K562 (cell line): ENCODE data around the gene DOCK4. TPM values are rescaled to one million over a fixed set of nuclear protein-coding genes. Genes with fewer than 3 reads are reported as not detected.

Experiments
- ATAC-seq: fragments of 200-7000 bp; cut with Tn5 transposase; 3 replicates; pipeline ENCODE4 v1.9.1; 2020; ENCODE audit warnings: moderate library complexity
- BruUV-seq: library from RNA; stranded (reverse); fragments of 400-500 nt; replicated peaks from 2 replicates; lab custom pipeline; 2021; lab: Mats Ljungman, UMichigan
- CTCF ChIA-PET: fragments of 300-600 bp; formaldehyde crosslinking; extraction: SDS; loops from one replicate; lab custom pipeline; 2021; ENCODE audit warnings: low intra/inter-chr PET ratio; lab: Yijun Ruan, JAX
- POLR2A ChIA-PET: fragments of 300-600, 350-650 bp; sonication (Branson Sonifier 250); formaldehyde crosslinking; extraction: SDS; loops from one replicate; lab custom pipeline; 2021; ENCODE audit warnings: antibody characterized with exemption, inconsistent platforms; lab: Yijun Ruan, JAX
- DNase-seq, 4 experiments: peaks; one replicate each; pipeline versions ENCODE4 v3.0.0 to v3.0.0-alpha.2; 2011 to 2018; ENCODE audit warnings: low spot score in 3 of 4, mixed read lengths in 3 of 4; ENCODE audit errors: extremely low read depth in 1 of 4
- FAIRE-seq: peaks from 2 replicates; lab custom pipeline; 2011; peaks lifted over from hg19 to GRCh38; lab: Jason Lieb, UNC
- H2AFZ ChIP-seq: 2 replicates; pipeline ENCODE4 v1.6.0; 2011; ENCODE audit warnings: low read depth, low read length, control low read depth, inconsistent platforms
- H3K27ac ChIP-seq: fragments of 200-600 bp; 3 replicates; pipeline ENCODE4 v1.8.0; 2011; ENCODE audit warnings: low read depth, mild to moderate bottlenecking, control low read depth, inconsistent platforms, low read length, moderate library complexity, mixed read lengths; ENCODE audit errors: extremely low read depth
- H3K27me3 ChIP-seq, 2 experiments: fragments of 300-600 bp in 1 of 2; 2 replicates in 1 of 2; 3 replicates in 1 of 2; pipeline versions ENCODE4 v1.6.0 to v1.8.0; 2011; ENCODE audit warnings: inconsistent platforms in 2 of 2, low read length in 2 of 2, mild to moderate bottlenecking in 1 of 2, mixed read lengths in 1 of 2, moderate library complexity in 1 of 2; ENCODE audit not compliant: control insufficient read depth in 2 of 2, insufficient read depth in 2 of 2
- H3K36me3 ChIP-seq: fragments of 300-600 bp; 3 replicates; pipeline ENCODE4 v1.8.0; 2011; ENCODE audit warnings: mild to moderate bottlenecking, low read length, inconsistent platforms; ENCODE audit not compliant: control insufficient read depth, insufficient read depth
- H3K4me1 ChIP-seq, 2 experiments: fragments of 200-600 bp in 1 of 2; replicated peaks in 1 of 2; 2 replicates in 1 of 2; 3 replicates in 1 of 2; pipeline versions ENCODE4 v1.5.1 to v1.8.0; 2011; ENCODE audit warnings: inconsistent platforms in 2 of 2, low read length in 2 of 2, mild to moderate bottlenecking in 1 of 2, mixed read lengths in 1 of 2, moderate library complexity in 1 of 2; ENCODE audit not compliant: control insufficient read depth in 2 of 2, insufficient read depth in 2 of 2
- H3K4me2 ChIP-seq: 2 replicates; pipeline ENCODE4 v1.6.1; 2011; ENCODE audit warnings: low read length, control low read depth, inconsistent platforms, mixed read lengths; ENCODE audit not compliant: insufficient read depth
- H3K4me3 ChIP-seq: fragments of 200-600 bp; sonication (generic), shearing (Covaris generic); 2 replicates; pipeline ENCODE4 v1.5.1; 2016; ENCODE audit warnings: control low read depth, inconsistent platforms
- H3K79me2 ChIP-seq: fragments of 200-600 bp; 3 replicates; pipeline ENCODE4 v1.8.0; 2011; ENCODE audit warnings: low read length, inconsistent platforms; ENCODE audit not compliant: control insufficient read depth, insufficient read depth
- H3K9ac ChIP-seq, 2 experiments: 2 replicates each; pipeline versions ENCODE4 v1.6.0 to v1.6.1; 2011; ENCODE audit warnings: low read depth in 2 of 2, low read length in 2 of 2, control low read depth in 1 of 2, inconsistent platforms in 1 of 2, mild to moderate bottlenecking in 1 of 2, mixed read lengths in 1 of 2; ENCODE audit not compliant: insufficient read depth in 1 of 2
- H3K9me1 ChIP-seq: one replicate; pipeline ENCODE4 v1.6.0; 2011; ENCODE audit warnings: inconsistent platforms, mild to moderate bottlenecking, low read length, moderate library complexity; ENCODE audit not compliant: control insufficient read depth, insufficient read depth
- H3K9me3 ChIP-seq: replicated peaks from 2 replicates; pipeline ENCODE4 v1.5.1; 2011; ENCODE audit warnings: low read depth, low read length, inconsistent platforms; ENCODE audit not compliant: control insufficient read depth, insufficient read depth
- H4K20me1 ChIP-seq: replicated peaks from 2 replicates; pipeline ENCODE4 v1.6.1; 2011; ENCODE audit warnings: low read length, inconsistent platforms, mixed read lengths; ENCODE audit not compliant: control insufficient read depth, insufficient read depth
- KDM1A ChIP-seq, 2 experiments: fragments of 450-650 bp; IDR thresholded peaks; 2 replicates each; pipeline ENCODE4 v1.6.1; 2016; ENCODE audit warnings: mild to moderate bottlenecking in 2 of 2
- RBM17 ChIP-seq: fragments of 200-400 bp; formaldehyde crosslinking; IDR thresholded peaks from 2 replicates; pipeline ENCODE4 v1.6.1; 2017; ENCODE audit warnings: low read depth, mild to moderate bottlenecking, low read length, borderline replicate concordance
- XRCC3 ChIP-seq: fragments of 450-650 bp; IDR thresholded peaks from 2 replicates; pipeline ENCODE4 v1.6.1; 2017; ENCODE audit warnings: mild to moderate bottlenecking, moderate library complexity
- ZNF217 ChIP-seq: sonication (generic); formaldehyde crosslinking; IDR thresholded peaks from 2 replicates; pipeline ENCODE4 v1.8.0; 2022; ENCODE audit warnings: mild to moderate bottlenecking, missing genetic modification reagents
- WGBS: fragments of 100-300 bp; shearing (Covaris generic); methylation state at CpG from one replicate; pipeline ENCODE4 v1.1.6; 2016; ENCODE audit warnings: low coverage, mixed read lengths; ENCODE audit not compliant: insufficient coverage; ENCODE audit errors: missing lambda C conversion rate; 5-methylcytosine and 5-hydroxymethylcytosine counted together
- in situ Hi-C: fragments of 300-500 bp; cut with MboI; formaldehyde crosslinking; loops from 4 replicates; pipeline ENCODE4 v1.15.0; 2018; ENCODE audit warnings: inconsistent platforms, mixed read lengths
- intact Hi-C: fragments of 100-400 bp; cut with micrococcal nuclease; formaldehyde crosslinking; loops from 2 replicates; pipeline ENCODE4 v1.14.2; 2022
- polyA plus RNA-seq, 8 experiments: library from polyadenylated mRNA; depleted of rRNA in 4 of 8; stranded (reverse) in 5 of 8; unstranded in 3 of 8; fragments of >200 nt; fragmentation: Nextera tagmentation in 2 of 8; fragmentation: Illumina TruSeq in 1 of 8; extraction: Ambion mirVana in 2 of 8; extraction: Trizol in 1 of 8; gene quantifications; 2 replicates each; pipeline versions ENCODE4 v1.2.1 to v1.2.3, GENCODE V29; 2011 to 2014; ENCODE audit warnings: inconsistent platforms in 1 of 8, missing spikeins in 1 of 8
- total RNA-seq, 7 experiments: library from RNA; depleted of rRNA in 6 of 7; stranded (reverse); fragments of >200 nt in 6 of 7; fragmentation: Illumina TruSeq in 2 of 7; extraction: Trizol in 2 of 7; gene quantifications; 2 replicates each; pipeline versions ENCODE4 v1.2.1 to v1.2.3, GENCODE V29; 2011 to 2021; ENCODE audit warnings: low replicate concordance in 1 of 7
- TF ChIP-seq, protein P1 (sequence below): fragments of 450-650 bp; formaldehyde crosslinking; IDR thresholded peaks from 2 replicates; pipeline ENCODE4 v1.4.0; 2020; ENCODE audit warnings: mild to moderate bottlenecking, mixed read lengths

The DOCK4 gene
- total and polyA plus RNA-seq, 9 of the 15 experiments (the other 6 are each of a cell fraction or from before 2014, with no cell fraction given): 0.42 to 5.7 (median 2.3) TPM

DNA sequence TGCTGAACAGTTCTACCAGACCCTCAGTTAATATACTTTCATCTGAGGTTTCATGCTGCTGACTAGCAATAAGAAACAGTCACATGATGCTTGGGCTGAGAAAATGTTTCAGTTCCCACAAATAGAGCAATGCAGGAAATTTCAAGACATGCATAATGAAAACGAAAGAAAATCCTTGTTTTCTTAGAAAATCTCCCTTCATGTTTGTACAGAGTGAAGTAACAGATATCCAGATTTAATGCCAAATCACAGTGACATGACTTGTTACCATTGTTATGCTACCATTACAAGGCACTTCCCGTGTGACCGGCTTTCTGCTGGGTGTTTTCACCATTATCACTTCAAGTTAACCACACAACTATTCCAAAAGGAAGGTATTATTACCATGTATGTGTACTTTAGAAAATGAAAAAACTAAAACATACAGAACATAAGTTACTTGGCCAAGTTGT is 121.7 kb downstream of the DOCK4 start:
- FAIRE-seq (no peak), ATAC-seq (no peak), DNase-seq (no peak)
- Histone ChIP-seq H3K9me3 (no peaks in the 10 kb centered on the region), H3K4me3 (no peak overlapping the region), H3K9me1 (no peaks in the 10 kb centered on the region), H3K36me3 (no peaks in the 10 kb centered on the region), H3K79me2 (no peaks in the 10 kb centered on the region), H3K27ac (no peak overlapping the region), H3K4me1 (no peaks in the 10 kb centered on the region), H3K27me3 (peaks cover 0 to 9% of the 10 kb centered on the region in 2 experiments; a peak in 2 of 5 replicates), H3K9ac (no peak overlapping the region), H3K4me2 (no peak overlapping the region), H2AFZ (no peak overlapping the region), H4K20me1 (no peaks in the 10 kb centered on the region)
- ChIA-PET CTCF (no interaction called here), POLR2A (no interaction called here)
- TF ChIP-seq, protein P1, sequence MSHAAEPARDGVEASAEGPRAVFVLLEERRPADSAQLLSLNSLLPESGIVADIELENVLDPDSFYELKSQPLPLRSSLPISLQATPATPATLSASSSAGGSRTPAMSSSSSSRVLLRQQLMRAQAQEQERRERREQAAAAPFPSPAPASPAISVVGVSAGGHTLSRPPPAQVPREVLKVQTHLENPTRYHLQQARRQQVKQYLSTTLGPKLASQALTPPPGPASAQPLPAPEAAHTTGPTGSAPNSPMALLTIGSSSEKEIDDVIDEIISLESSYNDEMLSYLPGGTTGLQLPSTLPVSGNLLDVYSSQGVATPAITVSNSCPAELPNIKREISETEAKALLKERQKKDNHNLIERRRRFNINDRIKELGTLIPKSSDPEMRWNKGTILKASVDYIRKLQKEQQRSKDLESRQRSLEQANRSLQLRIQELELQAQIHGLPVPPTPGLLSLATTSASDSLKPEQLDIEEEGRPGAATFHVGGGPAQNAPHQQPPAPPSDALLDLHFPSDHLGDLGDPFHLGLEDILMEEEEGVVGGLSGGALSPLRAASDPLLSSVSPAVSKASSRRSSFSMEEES (CRISPR knock-in tag): peak; percentile 68
- TF ChIP-seq RBM17 (no peak), KDM1A (IDR thresholded peaks at IDR 0.05) (peak; percentile 33 to 52; a peak in 1 of 4 replicates), ZNF217 (no peak), XRCC3 (no peak)
- 0% methylated on average over 3 of the region's 3 CpGs for WGBS
- no TSS peak for BruUV-seq
- in situ Hi-C loops (no loop called here), intact Hi-C loops (no loop called here)
